ENCODE measurements around the gene DMPK. TPM values are rescaled to one million over a fixed set of nuclear protein-coding genes. Genes with fewer than 3 reads are reported as not detected.
A peak's percentile ranks its signal among the peaks of the same experiment; 100 is the strongest.

The DMPK gene
- total RNA-seq, 1 donor from 2014 or later, result 284 TPM

GRCh38 chr19:45779231-45780145, 2.8 kb downstream of the DMPK start:
- peak; percentile 78 for DNase-seq
- H3K27me3 ChIP-seq (ENCODE audit: low read depth), result no peaks in the 10 kb centered on the region
- no peaks in the 10 kb centered on the region for H3K9me3 ChIP-seq (replicated peaks)
- peak; percentile 59 for TF ChIP-seq CTCF (IDR thresholded peaks at IDR 0.05; ENCODE audit: borderline replicate concordance)
- peak overlapping the region; percentile 75 for H3K4me3 ChIP-seq
- peak overlapping the region; percentile 94 for H3K27ac ChIP-seq (replicated peaks)
- H3K4me1 ChIP-seq, result peaks cover 58% of the 10 kb centered on the region
- intact Hi-C loops (cut with micrococcal nuclease), result no loop called here
- H3K36me3 ChIP-seq, result peaks cover 41% of the 10 kb centered on the region

- Histone ChIP-seq H3K36me3 (peaks cover 51% of the 10 kb centered on the region), H3K9me3 (replicated peaks) (no peaks in the 10 kb centered on the region), H3K27ac (replicated peaks) (no peak overlapping the region), H3K4me3 (no peak overlapping the region), H3K4me1 (peaks cover 45% of the 10 kb centered on the region), H3K27me3 (ENCODE audit: low read depth) (no peaks in the 10 kb centered on the region)
- DNase-seq, result no peak
- intact Hi-C loops (cut with micrococcal nuclease), result no loop called here
- TF ChIP-seq CTCF (IDR thresholded peaks at IDR 0.05; ENCODE audit: borderline replicate concordance), result no peak
Measured at GRCh38 chr19:45778010-45778661, 4.2 kb downstream of the DMPK start.

GRCh38 chr19:45777395-45777961, 4.8 kb downstream of the DMPK start:
- H3K9me3 ChIP-seq (replicated peaks), result no peaks in the 10 kb centered on the region
- H3K27ac ChIP-seq (replicated peaks), result no peak overlapping the region
- no peak overlapping the region for H3K4me3 ChIP-seq
- intact Hi-C loops (cut with micrococcal nuclease), result no loop called here
- TF ChIP-seq CTCF (IDR thresholded peaks at IDR 0.05; ENCODE audit: borderline replicate concordance), result no peak
- H3K27me3 ChIP-seq (ENCODE audit: low read depth), result no peaks in the 10 kb centered on the region
- DNase-seq, result no peak
- peaks cover 38% of the 10 kb centered on the region for H3K4me1 ChIP-seq
- peaks cover 58% of the 10 kb centered on the region for H3K36me3 ChIP-seq

- H3K27me3 ChIP-seq (ENCODE audit: low read depth), result no peaks in the 10 kb centered on the region
- no peak overlapping the region for H3K4me3 ChIP-seq
- intact Hi-C loops (cut with micrococcal nuclease), result no loop called here
- DNase-seq, result no peak
- H3K9me3 ChIP-seq (replicated peaks), result no peaks in the 10 kb centered on the region
- no peak for TF ChIP-seq CTCF (IDR thresholded peaks at IDR 0.05; ENCODE audit: borderline replicate concordance)
- H3K4me1 ChIP-seq, result peaks cover 26% of the 10 kb centered on the region
- peaks cover 65% of the 10 kb centered on the region for H3K36me3 ChIP-seq
- no peak overlapping the region for H3K27ac ChIP-seq (replicated peaks)
Measured at GRCh38 chr19:45774765-45775164, 7.5 kb downstream of the DMPK start.

GRCh38 chr19:45773384-45773783, 8.9 kb downstream of the DMPK start:
- peaks cover 23% of the 10 kb centered on the region for H3K4me1 ChIP-seq
- H3K9me3 ChIP-seq (replicated peaks), result no peaks in the 10 kb centered on the region
- no peak overlapping the region for H3K4me3 ChIP-seq
- intact Hi-C loops (cut with micrococcal nuclease), result no loop called here
- no peak overlapping the region for H3K27ac ChIP-seq (replicated peaks)
- H3K27me3 ChIP-seq (ENCODE audit: low read depth), result no peaks in the 10 kb centered on the region
- DNase-seq, result no peak
- no peak for TF ChIP-seq CTCF (IDR thresholded peaks at IDR 0.05; ENCODE audit: borderline replicate concordance)
- H3K36me3 ChIP-seq, result peaks cover 56% of the 10 kb centered on the region
